ENCODE results near the gene GPC6.

Gene GPC6

GRCh38 chr13:93797463-93797862, 570.9 kb downstream of the GPC6 start:
- POLR2A ChIA-PET: no interaction called here
- no peaks in the 10 kb centered on the region for H3K9me3 ChIP-seq (ENCODE audit: control insufficient read depth, insufficient read depth, low read depth, low read length)
- no peaks in the 10 kb centered on the region for H3K36me3 ChIP-seq (ENCODE audit: control insufficient read depth in 2 of 2, insufficient read depth in 1 of 2, low read length in 2 of 2)
- CTCF ChIA-PET: no interaction called here
- H3K4me3 ChIP-seq (ENCODE audit: low read depth, low read length): no peak overlapping the region
- TF ChIP-seq, protein P1, sequence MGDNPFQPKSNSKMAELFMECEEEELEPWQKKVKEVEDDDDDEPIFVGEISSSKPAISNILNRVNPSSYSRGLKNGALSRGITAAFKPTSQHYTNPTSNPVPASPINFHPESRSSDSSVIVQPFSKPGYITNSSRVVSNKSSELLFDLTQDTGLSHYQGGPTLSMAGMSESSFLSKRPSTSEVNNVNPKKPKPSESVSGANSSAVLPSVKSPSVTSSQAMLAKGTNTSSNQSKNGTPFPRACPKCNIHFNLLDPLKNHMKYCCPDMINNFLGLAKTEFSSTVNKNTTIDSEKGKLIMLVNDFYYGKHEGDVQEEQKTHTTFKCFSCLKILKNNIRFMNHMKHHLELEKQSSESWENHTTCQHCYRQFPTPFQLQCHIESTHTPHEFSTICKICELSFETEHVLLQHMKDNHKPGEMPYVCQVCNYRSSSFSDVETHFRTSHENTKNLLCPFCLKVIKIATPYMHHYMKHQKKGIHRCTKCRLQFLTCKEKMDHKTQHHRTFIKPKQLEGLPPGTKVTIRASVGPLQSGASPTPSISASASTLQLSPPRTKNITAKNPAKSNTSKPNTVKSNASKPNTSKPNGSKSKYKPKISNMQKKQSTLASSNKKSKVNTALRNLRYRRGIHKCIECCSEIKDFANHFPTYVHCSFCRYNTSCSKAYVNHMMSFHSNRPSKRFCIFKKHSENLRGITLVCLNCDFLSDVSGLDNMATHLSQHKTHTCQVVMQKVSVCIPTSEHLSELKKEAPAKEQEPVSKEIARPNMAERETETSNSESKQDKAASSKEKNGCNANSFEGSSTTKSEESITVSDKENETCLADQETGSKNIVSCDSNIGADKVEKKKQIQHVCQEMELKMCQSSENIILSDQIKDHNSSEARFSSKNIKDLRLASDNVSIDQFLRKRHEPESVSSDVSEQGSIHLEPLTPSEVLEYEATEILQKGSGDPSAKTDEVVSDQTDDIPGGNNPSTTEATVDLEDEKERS (tag by site-specific recombination; IDR thresholded peaks at IDR 0.05): no peak
- TF ChIP-seq ZNF830 (tag by site-specific recombination; IDR thresholded peaks at IDR 0.05; ENCODE audit: low read depth): no peak
- TF ChIP-seq ZNF626 (tag by site-specific recombination; IDR thresholded peaks at IDR 0.05): no peak
- no peak for TF ChIP-seq SP7 (tag by site-specific recombination; IDR thresholded peaks at IDR 0.05)
- TF ChIP-seq ZNF501 (tag by site-specific recombination; IDR thresholded peaks at IDR 0.05): no peak
- no peak for TF ChIP-seq ZNF211 (tag by site-specific recombination; IDR thresholded peaks at IDR 0.05; ENCODE audit: low read depth)
- no peak for TF ChIP-seq ZNF2 (tag by site-specific recombination; IDR thresholded peaks at IDR 0.05)
- no peak overlapping the region for H3K27ac ChIP-seq (ENCODE audit: extremely low read depth, low read depth, low read length)
- H3K4me1 ChIP-seq (ENCODE audit: control insufficient read depth, insufficient read depth, low read length): no peaks in the 10 kb centered on the region

DNA sequence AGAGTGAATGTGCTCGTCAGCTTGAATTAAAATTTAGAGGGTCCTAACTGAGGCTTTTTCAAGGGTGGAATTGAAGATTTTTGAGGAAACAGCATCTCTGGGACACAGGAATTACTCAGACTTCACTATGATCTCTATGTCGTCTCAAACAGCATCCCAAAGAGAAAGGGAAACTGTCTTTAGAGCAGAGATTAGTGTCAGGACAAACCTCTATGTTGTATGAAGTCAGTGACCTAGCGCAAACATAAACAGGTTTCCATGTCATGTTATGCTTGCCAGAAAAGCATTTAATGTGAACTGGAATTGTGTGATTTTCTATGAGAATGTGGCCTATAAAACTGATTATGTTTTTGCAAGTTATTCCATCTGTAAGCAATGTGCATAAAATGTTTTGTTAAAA, 573.7 kb downstream of the GPC6 start:
- H3K36me3 ChIP-seq (ENCODE audit: control insufficient read depth in 2 of 2, insufficient read depth in 1 of 2, low read length in 2 of 2): no peaks in the 10 kb centered on the region
- H3K4me3 ChIP-seq (ENCODE audit: low read depth, low read length): no peak overlapping the region
- TF ChIP-seq ZFP69B (tag by site-specific recombination; IDR thresholded peaks at IDR 0.05) (no peak), SETDB1 (IDR thresholded peaks at IDR 0.05; ENCODE audit: insufficient read length, low read length) (no peak), ZNF558 (tag by site-specific recombination; IDR thresholded peaks at IDR 0.05) (no peak), PRDM1 (tag by site-specific recombination; IDR thresholded peaks at IDR 0.05) (no peak), ZNF2 (tag by site-specific recombination; IDR thresholded peaks at IDR 0.05) (no peak), ZNF146 (tag by site-specific recombination; IDR thresholded peaks at IDR 0.05) (no peak), ZNF76 (tag by site-specific recombination; IDR thresholded peaks at IDR 0.05; ENCODE audit: borderline replicate concordance, low read depth) (no peak), ZNF398 (tag by site-specific recombination; IDR thresholded peaks at IDR 0.05) (no peak), ZBTB7A (tag by site-specific recombination; IDR thresholded peaks at IDR 0.05; ENCODE audit: low read depth) (no peak), ZNF791 (tag by site-specific recombination; IDR thresholded peaks at IDR 0.05) (no peak), ZBTB44 (tag by site-specific recombination; IDR thresholded peaks at IDR 0.05) (no peak), ZNF510 (tag by site-specific recombination; IDR thresholded peaks at IDR 0.05; ENCODE audit: insufficient replicate concordance) (no peak), SCRT1 (tag by site-specific recombination; IDR thresholded peaks at IDR 0.05; ENCODE audit: borderline replicate concordance) (no peak), ZNF391 (tag by site-specific recombination; IDR thresholded peaks at IDR 0.05; ENCODE audit: borderline replicate concordance, low read depth) (no peak), ZNF473 (tag by site-specific recombination; IDR thresholded peaks at IDR 0.05) (no peak), ZNF133 (tag by site-specific recombination; IDR thresholded peaks at IDR 0.05) (no peak), ZNF416 (tag by site-specific recombination; IDR thresholded peaks at IDR 0.05) (no peak), ZNF169 (tag by site-specific recombination; IDR thresholded peaks at IDR 0.05) (no peak)
- TF ChIP-seq, protein P2, sequence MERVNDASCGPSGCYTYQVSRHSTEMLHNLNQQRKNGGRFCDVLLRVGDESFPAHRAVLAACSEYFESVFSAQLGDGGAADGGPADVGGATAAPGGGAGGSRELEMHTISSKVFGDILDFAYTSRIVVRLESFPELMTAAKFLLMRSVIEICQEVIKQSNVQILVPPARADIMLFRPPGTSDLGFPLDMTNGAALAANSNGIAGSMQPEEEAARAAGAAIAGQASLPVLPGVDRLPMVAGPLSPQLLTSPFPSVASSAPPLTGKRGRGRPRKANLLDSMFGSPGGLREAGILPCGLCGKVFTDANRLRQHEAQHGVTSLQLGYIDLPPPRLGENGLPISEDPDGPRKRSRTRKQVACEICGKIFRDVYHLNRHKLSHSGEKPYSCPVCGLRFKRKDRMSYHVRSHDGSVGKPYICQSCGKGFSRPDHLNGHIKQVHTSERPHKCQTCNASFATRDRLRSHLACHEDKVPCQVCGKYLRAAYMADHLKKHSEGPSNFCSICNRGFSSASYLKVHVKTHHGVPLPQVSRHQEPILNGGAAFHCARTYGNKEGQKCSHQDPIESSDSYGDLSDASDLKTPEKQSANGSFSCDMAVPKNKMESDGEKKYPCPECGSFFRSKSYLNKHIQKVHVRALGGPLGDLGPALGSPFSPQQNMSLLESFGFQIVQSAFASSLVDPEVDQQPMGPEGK (tag by site-specific recombination; IDR thresholded peaks at IDR 0.05): no peak
- TF ChIP-seq, protein P3, sequence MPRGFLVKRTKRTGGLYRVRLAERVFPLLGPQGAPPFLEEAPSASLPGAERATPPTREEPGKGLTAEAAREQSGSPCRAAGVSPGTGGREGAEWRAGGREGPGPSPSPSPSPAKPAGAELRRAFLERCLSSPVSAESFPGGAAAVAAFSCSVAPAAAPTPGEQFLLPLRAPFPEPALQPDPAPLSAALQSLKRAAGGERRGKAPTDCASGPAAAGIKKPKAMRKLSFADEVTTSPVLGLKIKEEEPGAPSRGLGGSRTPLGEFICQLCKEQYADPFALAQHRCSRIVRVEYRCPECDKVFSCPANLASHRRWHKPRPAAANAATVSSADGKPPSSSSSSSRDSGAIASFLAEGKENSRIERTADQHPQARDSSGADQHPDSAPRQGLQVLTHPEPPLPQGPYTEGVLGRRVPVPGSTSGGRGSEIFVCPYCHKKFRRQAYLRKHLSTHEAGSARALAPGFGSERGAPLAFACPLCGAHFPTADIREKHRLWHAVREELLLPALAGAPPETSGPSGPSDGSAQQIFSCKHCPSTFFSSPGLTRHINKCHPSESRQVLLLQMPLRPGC (tag by site-specific recombination; IDR thresholded peaks at IDR 0.05): no peak
- POLR2A ChIA-PET: no interaction called here
- CTCF ChIA-PET: no interaction called here
- no peaks in the 10 kb centered on the region for H3K4me1 ChIP-seq (ENCODE audit: control insufficient read depth, insufficient read depth, low read length)
- H3K27ac ChIP-seq (ENCODE audit: extremely low read depth, low read depth, low read length): no peak overlapping the region
- no peaks in the 10 kb centered on the region for H3K9me3 ChIP-seq (ENCODE audit: control insufficient read depth, insufficient read depth, low read depth, low read length)
